ENCODE data around the gene DAZL. TPM values are rescaled to one million over a fixed set of nuclear protein-coding genes. Genes with fewer than 3 reads are reported as not detected.

DAZL gene
- total RNA-seq, 1 donor from 2014 or later = 0.07 TPM

GRCh38 chr3:16546186-16547010 is 58.8 kb downstream of the DAZL start:
- intact Hi-C loops (cut with micrococcal nuclease) = no loop called here

- intact Hi-C loops (cut with micrococcal nuclease) = no loop called here
Observed at GRCh38 chr3:16545413-16546185, 59.6 kb downstream of the DAZL start.

- intact Hi-C loops (cut with micrococcal nuclease) = no loop called here
Observed at GRCh38 chr3:16543242-16543864, 61.9 kb downstream of the DAZL start.

- intact Hi-C loops (cut with micrococcal nuclease) = no loop called here
Observed at GRCh38 chr3:16538507-16538906, 66.7 kb downstream of the DAZL start.

GRCh38 chr3:16536996-16537395 is 68.2 kb downstream of the DAZL start:
- intact Hi-C loops (cut with micrococcal nuclease) = no loop called here

Other genes with a start within 250 kb of the DAZL start
- 52.1 and 60.2 TPM in 2 replicates for gene RFTN1, start 91.7 kb downstream of the DAZL start, total RNA-seq